Vagina (tissue), 2 donors: ENCODE measurements around the gene TRIM59. TPM values are rescaled to one million over a fixed set of nuclear protein-coding genes. Genes with fewer than 3 reads are reported as not detected.

Experiments
- DNase-seq, 2 donors: peaks; one replicate each; pipeline ENCODE4 v3.0.0-alpha.2; 2017; ENCODE audit errors: extremely low spot score in 2 of 2
- H3K27ac ChIP-seq: fragments of 200-600 bp; sonication (generic); one replicate; pipeline ENCODE4 v1.5.1; 2019
- H3K27me3 ChIP-seq: fragments of 200-600 bp; sonication (generic); one replicate; pipeline ENCODE4 v1.5.1; 2019
- H3K36me3 ChIP-seq, 2 donors: fragments of 200-600 bp; sonication (generic); one replicate each; pipeline ENCODE4 v1.5.1; 2017 to 2019
- H3K4me1 ChIP-seq: fragments of 200-600 bp; sonication (generic); one replicate; pipeline ENCODE4 v1.5.1; 2019
- H3K4me3 ChIP-seq, 2 donors: fragments of 200-600 bp; sonication (generic); 1 replicate in 1 of 2; 2 replicates in 1 of 2; pipeline ENCODE4 v1.5.1; 2016 to 2019
- H3K9me3 ChIP-seq: fragments of 200-600 bp; sonication (generic); one replicate; pipeline ENCODE4 v1.5.1; 2019
- POLR2A ChIP-seq, 2 donors: fragments of 450-650 bp; IDR thresholded peaks; one replicate each; pipeline ENCODE4 v1.6.1; 2017; ENCODE audit warnings: antibody characterized with exemption in 2 of 2, mild to moderate bottlenecking in 2 of 2, moderate library complexity in 2 of 2
- POLR2AphosphoS5 ChIP-seq, 2 donors: sonication (generic); formaldehyde crosslinking; IDR thresholded peaks; one replicate each; pipeline ENCODE4 v1.9.0; 2017; ENCODE audit warnings: antibody characterized with exemption in 2 of 2, mild to moderate bottlenecking in 2 of 2, low read depth in 1 of 2; ENCODE audit not compliant: insufficient read depth in 1 of 2
- intact Hi-C: fragments of 100-400 bp; cut with DNase I; formaldehyde crosslinking; loops from one replicate; pipeline ENCODE4 v1.15.1; 2023
- total RNA-seq: library from RNA; depleted of rRNA; stranded (reverse); fragments of >200 nt; gene quantifications from one replicate; pipeline ENCODE4 v1.2.3, GENCODE V29; 2016
- TF ChIP-seq, protein P1 (sequence below), 3 experiments: fragments of 450-650 bp in 2 of 3; fragments of 200-600 bp in 1 of 3; sonication (generic) in 1 of 3; IDR thresholded peaks; one replicate each; pipeline ENCODE4 v1.5.1; 2017 to 2019; ENCODE audit warnings: antibody characterized with exemption in 3 of 3, mild to moderate bottlenecking in 2 of 3, moderate library complexity in 2 of 3

Gene TRIM59
- total RNA-seq, 1 donor from 2014 or later = 6.1 TPM

DNA sequence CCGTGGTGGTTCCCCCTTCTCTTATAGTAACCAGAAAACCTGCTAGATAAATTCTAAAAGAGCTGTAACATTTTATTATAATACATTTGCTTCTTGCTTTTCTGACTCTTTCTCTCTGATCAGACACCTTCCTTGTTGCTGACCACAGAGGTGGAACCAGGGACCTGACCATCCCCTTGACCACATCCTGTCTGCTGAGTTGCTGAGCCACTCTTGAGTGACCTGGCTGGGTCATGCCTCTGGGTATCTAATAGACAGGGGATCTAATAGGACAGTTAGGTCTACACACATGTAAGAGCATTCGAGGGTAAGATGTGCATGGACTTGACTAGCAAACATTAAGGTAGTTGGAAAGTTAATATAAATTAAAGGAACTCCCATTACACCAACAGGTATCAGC is 22.8 kb upstream of the TRIM59 start:
- Histone ChIP-seq H3K36me3 (no peaks in the 10 kb centered on the region), H3K27me3 (no peaks in the 10 kb centered on the region), H3K9me3 (no peaks in the 10 kb centered on the region), H3K4me1 (no peaks in the 10 kb centered on the region), H3K4me3 (no peak overlapping the region), H3K27ac (no peak overlapping the region)
- TF ChIP-seq, protein P1, sequence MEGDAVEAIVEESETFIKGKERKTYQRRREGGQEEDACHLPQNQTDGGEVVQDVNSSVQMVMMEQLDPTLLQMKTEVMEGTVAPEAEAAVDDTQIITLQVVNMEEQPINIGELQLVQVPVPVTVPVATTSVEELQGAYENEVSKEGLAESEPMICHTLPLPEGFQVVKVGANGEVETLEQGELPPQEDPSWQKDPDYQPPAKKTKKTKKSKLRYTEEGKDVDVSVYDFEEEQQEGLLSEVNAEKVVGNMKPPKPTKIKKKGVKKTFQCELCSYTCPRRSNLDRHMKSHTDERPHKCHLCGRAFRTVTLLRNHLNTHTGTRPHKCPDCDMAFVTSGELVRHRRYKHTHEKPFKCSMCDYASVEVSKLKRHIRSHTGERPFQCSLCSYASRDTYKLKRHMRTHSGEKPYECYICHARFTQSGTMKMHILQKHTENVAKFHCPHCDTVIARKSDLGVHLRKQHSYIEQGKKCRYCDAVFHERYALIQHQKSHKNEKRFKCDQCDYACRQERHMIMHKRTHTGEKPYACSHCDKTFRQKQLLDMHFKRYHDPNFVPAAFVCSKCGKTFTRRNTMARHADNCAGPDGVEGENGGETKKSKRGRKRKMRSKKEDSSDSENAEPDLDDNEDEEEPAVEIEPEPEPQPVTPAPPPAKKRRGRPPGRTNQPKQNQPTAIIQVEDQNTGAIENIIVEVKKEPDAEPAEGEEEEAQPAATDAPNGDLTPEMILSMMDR (IDR thresholded peaks at IDR 0.05) = no peak
- TF ChIP-seq POLR2AphosphoS5 (IDR thresholded peaks at IDR 0.05; ENCODE audit: insufficient read depth in 1 of 2, low read depth in 1 of 2) (no peak), POLR2A (IDR thresholded peaks at IDR 0.05) (no peak)
- intact Hi-C loops = no loop called here
- no peak for DNase-seq

DNA sequence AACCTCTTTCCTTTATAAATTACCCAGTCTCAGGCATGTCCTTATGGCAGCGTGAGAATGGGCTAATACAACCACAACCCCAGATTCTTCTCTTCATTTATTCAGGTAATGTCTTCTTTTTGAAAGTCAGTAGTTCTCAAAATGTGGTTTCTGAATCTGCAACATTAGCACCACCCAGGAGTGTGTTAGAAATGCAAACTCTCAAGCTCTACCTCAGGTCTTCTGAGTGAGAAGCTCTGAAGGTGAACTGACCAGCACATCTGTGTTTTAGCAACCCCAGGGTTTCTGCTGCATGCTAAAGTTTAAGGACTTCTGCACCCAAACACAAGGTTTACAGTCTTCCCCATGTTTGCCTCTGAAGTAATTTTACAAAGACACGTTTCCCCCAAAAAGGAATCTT is 22.3 kb upstream of the TRIM59 start:
- H3K4me1 ChIP-seq = no peaks in the 10 kb centered on the region
- no peak for DNase-seq
- intact Hi-C loops = no loop called here
- H3K27me3 ChIP-seq = no peaks in the 10 kb centered on the region
- TF ChIP-seq POLR2A (IDR thresholded peaks at IDR 0.05) (no peak), POLR2AphosphoS5 (IDR thresholded peaks at IDR 0.05; ENCODE audit: insufficient read depth in 1 of 2, low read depth in 1 of 2) (no peak)
- TF ChIP-seq, protein P1 (IDR thresholded peaks at IDR 0.05) = no peak
- H3K4me3 ChIP-seq = no peak overlapping the region
- H3K9me3 ChIP-seq = no peaks in the 10 kb centered on the region
- no peak overlapping the region for H3K27ac ChIP-seq
- no peaks in the 10 kb centered on the region for H3K36me3 ChIP-seq

DNA sequence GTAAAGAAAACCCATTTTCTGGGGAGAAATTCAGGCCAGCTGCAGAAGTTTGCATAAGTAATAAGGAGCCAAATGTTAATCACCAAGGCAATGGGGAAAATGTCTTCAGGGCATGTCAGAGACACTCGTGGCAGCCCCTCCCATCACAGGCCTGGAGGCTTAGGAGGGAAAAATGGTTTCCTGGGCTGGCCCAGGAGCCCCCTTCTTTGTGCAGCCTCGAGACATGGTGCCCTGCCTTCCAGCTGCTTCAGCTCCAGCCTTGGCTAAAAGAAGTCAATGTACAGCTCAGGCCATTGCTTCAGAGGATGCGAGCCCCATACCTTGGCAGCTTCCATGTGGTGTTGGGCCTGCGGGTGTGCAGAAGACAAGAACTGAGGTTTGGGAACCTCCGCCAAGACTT is 20.6 kb upstream of the TRIM59 start:
- intact Hi-C loops = no loop called here
- no peak for DNase-seq
- H3K4me3 ChIP-seq = no peak overlapping the region
- H3K27me3 ChIP-seq = no peaks in the 10 kb centered on the region
- TF ChIP-seq, protein P1 (IDR thresholded peaks at IDR 0.05) = no peak
- TF ChIP-seq POLR2AphosphoS5 (IDR thresholded peaks at IDR 0.05; ENCODE audit: insufficient read depth in 1 of 2, low read depth in 1 of 2) = no peak
- TF ChIP-seq POLR2A (IDR thresholded peaks at IDR 0.05) = no peak
- no peak overlapping the region for H3K27ac ChIP-seq
- H3K36me3 ChIP-seq = no peaks in the 10 kb centered on the region
- no peaks in the 10 kb centered on the region for H3K4me1 ChIP-seq
- H3K9me3 ChIP-seq = no peaks in the 10 kb centered on the region

DNA sequence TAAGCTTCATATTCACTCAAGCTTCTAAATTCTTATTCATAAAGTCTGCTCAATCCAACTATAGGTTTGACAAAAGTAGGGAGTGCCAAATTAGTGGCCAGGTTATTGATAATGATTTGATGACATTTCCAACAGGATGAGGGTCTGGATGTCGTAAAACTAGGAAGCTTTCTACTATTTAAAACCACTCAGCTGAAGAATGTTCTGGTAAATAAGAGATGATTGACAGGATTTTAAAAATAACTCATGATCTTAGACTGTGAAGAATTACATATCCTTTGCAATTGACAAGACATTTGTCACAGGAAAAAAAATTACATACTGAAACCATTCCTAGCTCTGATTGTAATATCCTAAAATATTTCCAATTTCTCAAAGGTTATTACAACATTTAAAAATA is 15.4 kb upstream of the TRIM59 start:
- no peak overlapping the region for H3K4me3 ChIP-seq
- H3K9me3 ChIP-seq = no peaks in the 10 kb centered on the region
- no peaks in the 10 kb centered on the region for H3K36me3 ChIP-seq
- intact Hi-C loops = no loop called here
- no peaks in the 10 kb centered on the region for H3K4me1 ChIP-seq
- no peaks in the 10 kb centered on the region for H3K27me3 ChIP-seq
- DNase-seq = no peak
- no peak for TF ChIP-seq POLR2AphosphoS5 (IDR thresholded peaks at IDR 0.05; ENCODE audit: insufficient read depth in 1 of 2, low read depth in 1 of 2)
- no peak for TF ChIP-seq POLR2A (IDR thresholded peaks at IDR 0.05)
- TF ChIP-seq, protein P1 (IDR thresholded peaks at IDR 0.05) = no peak
- H3K27ac ChIP-seq = no peak overlapping the region

DNA sequence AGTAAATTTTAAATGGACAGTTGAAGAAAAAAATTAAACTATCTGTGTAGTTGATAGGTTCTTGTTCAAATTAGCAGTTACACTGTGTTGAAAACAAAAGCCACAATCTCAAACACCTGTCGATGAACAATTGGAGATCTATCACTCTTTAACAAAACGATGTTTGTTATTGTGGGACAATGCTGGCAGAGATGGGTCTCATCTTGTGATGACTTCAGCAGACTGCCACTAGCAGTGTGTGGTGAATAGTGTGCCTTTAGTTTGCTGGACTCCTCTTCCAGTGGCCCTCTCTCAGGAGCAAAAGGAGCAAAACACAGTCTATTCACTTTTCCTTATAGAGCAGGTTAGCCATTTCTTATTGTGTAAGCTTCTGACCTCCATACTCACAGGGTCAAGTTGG is 14.7 kb upstream of the TRIM59 start:
- H3K27ac ChIP-seq = no peak overlapping the region
- H3K27me3 ChIP-seq = no peaks in the 10 kb centered on the region
- H3K9me3 ChIP-seq = no peaks in the 10 kb centered on the region
- TF ChIP-seq, protein P1 (IDR thresholded peaks at IDR 0.05) = no peak
- TF ChIP-seq POLR2A (IDR thresholded peaks at IDR 0.05) (no peak), POLR2AphosphoS5 (IDR thresholded peaks at IDR 0.05; ENCODE audit: insufficient read depth in 1 of 2, low read depth in 1 of 2) (no peak)
- no peaks in the 10 kb centered on the region for H3K36me3 ChIP-seq
- H3K4me1 ChIP-seq = no peaks in the 10 kb centered on the region
- no peak for DNase-seq
- intact Hi-C loops = no loop called here
- H3K4me3 ChIP-seq = no peak overlapping the region
